Lower leg skin (tissue), 4 donors: ENCODE data around the gene JMJD6. TPM values are rescaled to one million over a fixed set of nuclear protein-coding genes. Genes with fewer than 3 reads are reported as not detected.

Experiments used
- DNase-seq, 2 donors: peaks; one replicate each; pipeline ENCODE4 v3.0.0-alpha.2; 2019; ENCODE audit warnings: low spot score in 2 of 2
- H3K4me3 ChIP-seq: fragments of 200-600 bp; sonication (generic); 2 replicates; pipeline ENCODE4 v1.5.1; 2017; ENCODE audit warnings: mild to moderate bottlenecking, low read depth; ENCODE audit not compliant: poor library complexity, severe bottlenecking
- POLR2A ChIP-seq, 2 donors: fragments of 450-650 bp; IDR thresholded peaks; one replicate each; pipeline ENCODE4 v1.6.1; 2016 to 2017; ENCODE audit warnings: antibody characterized with exemption in 2 of 2, mild to moderate bottlenecking in 1 of 2, moderate library complexity in 1 of 2
- WGBS, 2 donors: methylation state at CpG; one replicate each; pipeline ENCODE4 v1.1.5; 2018; 5-methylcytosine and 5-hydroxymethylcytosine counted together
- intact Hi-C: fragments of 100-400 bp; cut with DNase I; formaldehyde crosslinking; loops from one replicate; pipeline ENCODE4 v1.15.0; 2023; ENCODE audit warnings: low total_unique reads
- total RNA-seq, 4 donors: library from RNA; depleted of rRNA; stranded (reverse); fragments of >200 nt; gene quantifications; one replicate each; pipeline ENCODE4 v1.1.0, GENCODE V29; 2016
- TF ChIP-seq, protein P1 (sequence below), 3 donors: fragments of 450-650 bp; IDR thresholded peaks; one replicate each; pipeline ENCODE4 v1.5.1; 2016; ENCODE audit warnings: antibody characterized with exemption in 3 of 3, mild to moderate bottlenecking in 3 of 3, moderate library complexity in 2 of 3

JMJD6 gene
- total RNA-seq, 4 donors from 2014 or later, result 16.1 to 28.8 (median 21.0) TPM

- DNase-seq, result no peak
- no peak for TF ChIP-seq POLR2A (IDR thresholded peaks at IDR 0.05)
- TF ChIP-seq, protein P1, sequence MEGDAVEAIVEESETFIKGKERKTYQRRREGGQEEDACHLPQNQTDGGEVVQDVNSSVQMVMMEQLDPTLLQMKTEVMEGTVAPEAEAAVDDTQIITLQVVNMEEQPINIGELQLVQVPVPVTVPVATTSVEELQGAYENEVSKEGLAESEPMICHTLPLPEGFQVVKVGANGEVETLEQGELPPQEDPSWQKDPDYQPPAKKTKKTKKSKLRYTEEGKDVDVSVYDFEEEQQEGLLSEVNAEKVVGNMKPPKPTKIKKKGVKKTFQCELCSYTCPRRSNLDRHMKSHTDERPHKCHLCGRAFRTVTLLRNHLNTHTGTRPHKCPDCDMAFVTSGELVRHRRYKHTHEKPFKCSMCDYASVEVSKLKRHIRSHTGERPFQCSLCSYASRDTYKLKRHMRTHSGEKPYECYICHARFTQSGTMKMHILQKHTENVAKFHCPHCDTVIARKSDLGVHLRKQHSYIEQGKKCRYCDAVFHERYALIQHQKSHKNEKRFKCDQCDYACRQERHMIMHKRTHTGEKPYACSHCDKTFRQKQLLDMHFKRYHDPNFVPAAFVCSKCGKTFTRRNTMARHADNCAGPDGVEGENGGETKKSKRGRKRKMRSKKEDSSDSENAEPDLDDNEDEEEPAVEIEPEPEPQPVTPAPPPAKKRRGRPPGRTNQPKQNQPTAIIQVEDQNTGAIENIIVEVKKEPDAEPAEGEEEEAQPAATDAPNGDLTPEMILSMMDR (IDR thresholded peaks at IDR 0.05), result no peak
- intact Hi-C loops, result no loop called here
- WGBS, 2 donors, result 85 to 91% methylated on average over 2 of the region's 2 CpGs
- no peak overlapping the region for H3K4me3 ChIP-seq
Observed at GRCh38 chr17:76755285-76755684, 28.9 kb upstream of the JMJD6 start.

- WGBS, 2 donors, result 50 to 59% methylated on average over 12 of the region's 12 CpGs
- H3K4me3 ChIP-seq, result no peak overlapping the region
- no peak for DNase-seq
Observed at GRCh38 chr17:76753061-76753961, 26.9 kb upstream of the JMJD6 start.

GRCh38 chr17:76752006-76752405 is 25.6 kb upstream of the JMJD6 start:
- 72 to 85% methylated on average over 4 of the region's 4 CpGs for WGBS, 2 donors
- no peak overlapping the region for H3K4me3 ChIP-seq
- DNase-seq, result no peak
- intact Hi-C loops, result no loop called here
- TF ChIP-seq, protein P1 (IDR thresholded peaks at IDR 0.05), result no peak
- TF ChIP-seq POLR2A (IDR thresholded peaks at IDR 0.05), result no peak

More at GRCh38 chr17:76753061-76753961, 26.9 kb upstream of the JMJD6 start:
- intact Hi-C loops, result no loop called here
- no peak for TF ChIP-seq POLR2A (IDR thresholded peaks at IDR 0.05)
- TF ChIP-seq, protein P1 (IDR thresholded peaks at IDR 0.05), result no peak

DNA sequence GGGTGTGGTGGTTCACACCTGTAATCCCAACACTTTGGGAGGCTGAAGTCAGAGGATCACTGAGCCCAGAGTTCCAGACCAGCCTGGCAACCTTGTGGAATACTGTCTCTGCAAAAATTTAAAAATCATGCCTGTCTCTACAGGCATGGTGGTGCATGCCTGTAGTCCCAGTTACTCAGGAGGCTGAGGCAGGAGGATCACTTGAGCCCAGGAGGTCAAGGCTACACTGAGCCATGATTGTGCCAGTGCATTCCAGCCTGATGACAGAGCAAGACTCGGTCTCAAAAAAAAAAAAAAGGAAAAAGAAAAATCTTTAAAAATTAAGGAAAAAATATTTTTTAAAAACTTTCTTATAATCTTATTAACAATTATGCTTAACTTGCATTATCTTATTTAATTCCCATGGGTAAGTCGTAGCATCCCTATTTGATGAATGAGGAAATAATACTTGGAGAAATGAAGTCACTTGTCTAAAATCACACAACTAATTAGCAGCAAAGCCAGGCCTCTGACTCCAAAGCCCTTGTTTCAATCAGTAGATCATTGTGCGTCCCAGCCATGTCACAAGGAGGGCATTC is 25.1 kb upstream of the JMJD6 start:
- no peak overlapping the region for H3K4me3 ChIP-seq
- no peak for TF ChIP-seq POLR2A (IDR thresholded peaks at IDR 0.05)
- TF ChIP-seq, protein P1 (IDR thresholded peaks at IDR 0.05), result no peak
- WGBS, 2 donors, result 82 to 86% methylated on average over 3 of the region's 3 CpGs
- intact Hi-C loops, result no loop called here
- no peak for DNase-seq

GRCh38 chr17:76748657-76749056 is 22.3 kb upstream of the JMJD6 start:
- 96 to 100% methylated on average over 1 of the region's 1 CpG for WGBS, 2 donors
- DNase-seq, result no peak
- TF ChIP-seq POLR2A (IDR thresholded peaks at IDR 0.05), result no peak
- TF ChIP-seq, protein P1 (IDR thresholded peaks at IDR 0.05), result no peak
- H3K4me3 ChIP-seq, result no peak overlapping the region
- intact Hi-C loops, result no loop called here
